HepG2 (cell line): ENCODE measurements around the gene MYO1E. TPM values are rescaled to one million over a fixed set of nuclear protein-coding genes. Genes with fewer than 3 reads are reported as not detected.
A peak's percentile ranks its signal among the peaks of the same experiment; 100 is the strongest.

Experiments
- FOSL1 ChIP-seq: sonication (generic); formaldehyde crosslinking; IDR thresholded peaks from 2 replicates; pipeline ENCODE4 v1.9.0; 2021; ENCODE audit warnings: missing genetic modification reagents, borderline replicate concordance
- GFI1 ChIP-seq: sonication (generic); formaldehyde crosslinking; IDR thresholded peaks from 2 replicates; pipeline ENCODE4 v1.5.0; 2020; ENCODE audit warnings: missing genetic modification reagents, mild to moderate bottlenecking, borderline replicate concordance
- HNRNPLL ChIP-seq: fragments of 200-400 bp; formaldehyde crosslinking; IDR thresholded peaks from 2 replicates; pipeline ENCODE4 v1.6.1; 2017; ENCODE audit warnings: mild to moderate bottlenecking, low read depth, low read length; ENCODE audit not compliant: poor library complexity, severe bottlenecking
- KDM2A ChIP-seq: sonication (generic); formaldehyde crosslinking; IDR thresholded peaks from 2 replicates; pipeline ENCODE4 v1.4.0; 2020; ENCODE audit warnings: low read depth, missing genetic modification reagents, borderline replicate concordance
- KDM5A ChIP-seq: fragments of 200-600 bp; sonication (generic); IDR thresholded peaks from 2 replicates; pipeline ENCODE4 v1.7.0; 2018; ENCODE audit warnings: antibody characterized with exemption, mild to moderate bottlenecking, low read length, borderline replicate concordance
- NR2F2 ChIP-seq: IDR thresholded peaks from 2 replicates; pipeline ENCODE4 v1.6.1; 2012; ENCODE audit warnings: low read depth, inconsistent platforms, borderline replicate concordance
- PLRG1 ChIP-seq: fragments of 450-650 bp; conservative IDR thresholded peaks from 2 replicates; pipeline ENCODE4 v1.6.1; 2016
- RAD21 ChIP-seq: fragments of 450-650 bp; formaldehyde crosslinking; IDR thresholded peaks from 2 replicates; pipeline ENCODE4 v1.5.0; 2020; ENCODE audit warnings: mild to moderate bottlenecking
- RNF2 ChIP-seq: fragments of 450-650 bp; conservative IDR thresholded peaks from 2 replicates; pipeline ENCODE4 v1.6.1; 2016; ENCODE audit warnings: low read depth
- TAF15 ChIP-seq: fragments of 200-400 bp; formaldehyde crosslinking; IDR thresholded peaks from one replicate; pipeline ENCODE4 v1.6.1; 2018; ENCODE audit warnings: mild to moderate bottlenecking, low read depth, low read length; ENCODE audit not compliant: poor library complexity, severe bottlenecking
- YY1 ChIP-seq: IDR thresholded peaks from 2 replicates; pipeline ENCODE4 v1.6.1; 2011; ENCODE audit warnings: low read length, low read depth, moderate library complexity, mild to moderate bottlenecking; ENCODE audit not compliant: insufficient read depth, insufficient replicate concordance
- ZNF34 ChIP-seq: sonication (generic); formaldehyde crosslinking; IDR thresholded peaks from 2 replicates; pipeline ENCODE4 v1.4.0; 2020; ENCODE audit warnings: mild to moderate bottlenecking, missing genetic modification reagents, borderline replicate concordance
- ZNF484 ChIP-seq: sonication (generic); formaldehyde crosslinking; IDR thresholded peaks from 2 replicates; pipeline ENCODE4 v1.5.1; 2020; ENCODE audit warnings: mild to moderate bottlenecking, low read depth, missing genetic modification reagents, borderline replicate concordance
- ZNF577 ChIP-seq: sonication (generic); formaldehyde crosslinking; IDR thresholded peaks from 2 replicates; pipeline ENCODE4 v1.4.0; 2020; ENCODE audit warnings: mild to moderate bottlenecking, low read depth, missing genetic modification reagents, borderline replicate concordance
- ZSCAN31 ChIP-seq: sonication (generic); formaldehyde crosslinking; IDR thresholded peaks from 2 replicates; pipeline ENCODE4 v1.5.0; 2020; ENCODE audit warnings: low read depth, mild to moderate bottlenecking, missing genetic modification reagents
- polyA plus RNA-seq, 8 experiments: library from polyadenylated mRNA; depleted of rRNA in 3 of 8; stranded (reverse) in 7 of 8; unstranded in 1 of 8; fragments of >200 nt; fragmentation: Illumina TruSeq in 4 of 8; extraction: Trizol in 4 of 8; gene quantifications; 2 replicates each; pipeline versions ENCODE4 v1.2.1 to v1.2.3, GENCODE V29; 2011 to 2016; ENCODE audit warnings: low read depth in 4 of 8, missing spikeins in 1 of 8, mixed read lengths in 1 of 8; ENCODE audit not compliant: insufficient read depth in 1 of 8
- total RNA-seq, 5 experiments: library from RNA; depleted of rRNA; stranded (reverse); fragments of >200 nt; fragmentation: Illumina TruSeq; extraction: Trizol; gene quantifications; 2 replicates each; pipeline ENCODE4 v1.2.3, GENCODE V29; 2016; ENCODE audit warnings: low read depth in 1 of 5
- TF ChIP-seq, protein P1 (sequence below): sonication (generic); formaldehyde crosslinking; IDR thresholded peaks from 2 replicates; pipeline ENCODE4 v1.8.0; 2022; ENCODE audit warnings: mild to moderate bottlenecking, missing genetic modification reagents, moderate library complexity
- TF ChIP-seq, protein P2 (sequence below): sonication (generic); formaldehyde crosslinking; IDR thresholded peaks from 2 replicates; pipeline ENCODE4 v1.4.0; 2020; ENCODE audit warnings: missing genetic modification reagents, mild to moderate bottlenecking, borderline replicate concordance
- TF ChIP-seq, protein P3 (sequence below): sonication (generic); formaldehyde crosslinking; IDR thresholded peaks from 2 replicates; pipeline ENCODE4 v1.8.0; 2022; ENCODE audit warnings: missing genetic modification reagents, mild to moderate bottlenecking, moderate library complexity, borderline replicate concordance
- TF ChIP-seq, protein P4 (sequence below): sonication (generic); formaldehyde crosslinking; IDR thresholded peaks from 2 replicates; pipeline ENCODE4 v1.4.0; 2020; ENCODE audit warnings: low read depth, missing genetic modification reagents
- TF ChIP-seq, protein P5 (sequence below): IDR thresholded peaks from 2 replicates; pipeline ENCODE4 v1.6.1; 2016; ENCODE audit warnings: mild to moderate bottlenecking, missing biosample characterization, missing genetic modification reagents

MYO1E gene
- total and polyA plus RNA-seq, 2 of the 13 experiments (the other 11 are each of a cell fraction or from before 2014, with no cell fraction given), result 15.7 to 25.1 TPM

DNA sequence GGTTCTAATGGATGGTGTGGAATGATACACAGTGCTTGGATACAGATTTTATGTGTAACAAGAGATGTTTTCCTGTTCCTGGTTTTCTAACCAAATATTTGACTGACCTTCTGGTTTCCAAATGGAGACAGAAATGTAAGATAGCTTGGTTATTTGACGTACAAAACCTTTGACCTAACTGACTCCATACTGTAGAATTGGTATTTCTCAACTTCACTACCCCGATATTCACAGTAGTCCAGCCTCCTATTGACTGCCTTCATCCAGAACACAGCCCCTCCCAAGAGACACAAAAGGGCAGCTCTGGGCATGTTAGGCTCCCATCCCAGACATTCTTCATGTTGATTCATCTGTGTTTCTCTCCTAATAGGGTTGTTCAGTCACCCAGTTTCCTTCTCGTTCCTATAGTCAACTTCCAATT, 33.4 kb downstream of the MYO1E start (continued):
- TF ChIP-seq, protein P1, sequence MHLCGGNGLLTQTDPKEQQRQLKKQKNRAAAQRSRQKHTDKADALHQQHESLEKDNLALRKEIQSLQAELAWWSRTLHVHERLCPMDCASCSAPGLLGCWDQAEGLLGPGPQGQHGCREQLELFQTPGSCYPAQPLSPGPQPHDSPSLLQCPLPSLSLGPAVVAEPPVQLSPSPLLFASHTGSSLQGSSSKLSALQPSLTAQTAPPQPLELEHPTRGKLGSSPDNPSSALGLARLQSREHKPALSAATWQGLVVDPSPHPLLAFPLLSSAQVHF, result no peak
- TF ChIP-seq, protein P2, sequence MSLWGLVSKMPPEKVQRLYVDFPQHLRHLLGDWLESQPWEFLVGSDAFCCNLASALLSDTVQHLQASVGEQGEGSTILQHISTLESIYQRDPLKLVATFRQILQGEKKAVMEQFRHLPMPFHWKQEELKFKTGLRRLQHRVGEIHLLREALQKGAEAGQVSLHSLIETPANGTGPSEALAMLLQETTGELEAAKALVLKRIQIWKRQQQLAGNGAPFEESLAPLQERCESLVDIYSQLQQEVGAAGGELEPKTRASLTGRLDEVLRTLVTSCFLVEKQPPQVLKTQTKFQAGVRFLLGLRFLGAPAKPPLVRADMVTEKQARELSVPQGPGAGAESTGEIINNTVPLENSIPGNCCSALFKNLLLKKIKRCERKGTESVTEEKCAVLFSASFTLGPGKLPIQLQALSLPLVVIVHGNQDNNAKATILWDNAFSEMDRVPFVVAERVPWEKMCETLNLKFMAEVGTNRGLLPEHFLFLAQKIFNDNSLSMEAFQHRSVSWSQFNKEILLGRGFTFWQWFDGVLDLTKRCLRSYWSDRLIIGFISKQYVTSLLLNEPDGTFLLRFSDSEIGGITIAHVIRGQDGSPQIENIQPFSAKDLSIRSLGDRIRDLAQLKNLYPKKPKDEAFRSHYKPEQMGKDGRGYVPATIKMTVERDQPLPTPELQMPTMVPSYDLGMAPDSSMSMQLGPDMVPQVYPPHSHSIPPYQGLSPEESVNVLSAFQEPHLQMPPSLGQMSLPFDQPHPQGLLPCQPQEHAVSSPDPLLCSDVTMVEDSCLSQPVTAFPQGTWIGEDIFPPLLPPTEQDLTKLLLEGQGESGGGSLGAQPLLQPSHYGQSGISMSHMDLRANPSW (CRISPR knock-in tag), result no peak
- TF ChIP-seq FOSL1 (no peak), RAD21 (peak; percentile 15; the same call in 1 of the 2 replicates), ZNF484 (CRISPR knock-in tag) (no peak), ZSCAN31 (CRISPR knock-in tag) (no peak), HNRNPLL (no peak), ZNF34 (CRISPR knock-in tag) (no peak), YY1 (no peak), ZNF577 (CRISPR knock-in tag) (no peak), RNF2 (no peak), TAF15 (no peak), NR2F2 (peak; percentile 87), KDM2A (CRISPR knock-in tag) (no peak), GFI1 (CRISPR knock-in tag) (peak; percentile 81), PLRG1 (no peak), KDM5A (no peak)
- TF ChIP-seq, protein P3, sequence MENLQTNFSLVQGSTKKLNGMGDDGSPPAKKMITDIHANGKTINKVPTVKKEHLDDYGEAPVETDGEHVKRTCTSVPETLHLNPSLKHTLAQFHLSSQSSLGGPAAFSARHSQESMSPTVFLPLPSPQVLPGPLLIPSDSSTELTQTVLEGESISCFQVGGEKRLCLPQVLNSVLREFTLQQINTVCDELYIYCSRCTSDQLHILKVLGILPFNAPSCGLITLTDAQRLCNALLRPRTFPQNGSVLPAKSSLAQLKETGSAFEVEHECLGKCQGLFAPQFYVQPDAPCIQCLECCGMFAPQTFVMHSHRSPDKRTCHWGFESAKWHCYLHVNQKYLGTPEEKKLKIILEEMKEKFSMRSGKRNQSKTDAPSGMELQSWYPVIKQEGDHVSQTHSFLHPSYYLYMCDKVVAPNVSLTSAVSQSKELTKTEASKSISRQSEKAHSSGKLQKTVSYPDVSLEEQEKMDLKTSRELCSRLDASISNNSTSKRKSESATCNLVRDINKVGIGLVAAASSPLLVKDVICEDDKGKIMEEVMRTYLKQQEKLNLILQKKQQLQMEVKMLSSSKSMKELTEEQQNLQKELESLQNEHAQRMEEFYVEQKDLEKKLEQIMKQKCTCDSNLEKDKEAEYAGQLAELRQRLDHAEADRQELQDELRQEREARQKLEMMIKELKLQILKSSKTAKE, result peak; percentile 53
- TF ChIP-seq, protein P4, sequence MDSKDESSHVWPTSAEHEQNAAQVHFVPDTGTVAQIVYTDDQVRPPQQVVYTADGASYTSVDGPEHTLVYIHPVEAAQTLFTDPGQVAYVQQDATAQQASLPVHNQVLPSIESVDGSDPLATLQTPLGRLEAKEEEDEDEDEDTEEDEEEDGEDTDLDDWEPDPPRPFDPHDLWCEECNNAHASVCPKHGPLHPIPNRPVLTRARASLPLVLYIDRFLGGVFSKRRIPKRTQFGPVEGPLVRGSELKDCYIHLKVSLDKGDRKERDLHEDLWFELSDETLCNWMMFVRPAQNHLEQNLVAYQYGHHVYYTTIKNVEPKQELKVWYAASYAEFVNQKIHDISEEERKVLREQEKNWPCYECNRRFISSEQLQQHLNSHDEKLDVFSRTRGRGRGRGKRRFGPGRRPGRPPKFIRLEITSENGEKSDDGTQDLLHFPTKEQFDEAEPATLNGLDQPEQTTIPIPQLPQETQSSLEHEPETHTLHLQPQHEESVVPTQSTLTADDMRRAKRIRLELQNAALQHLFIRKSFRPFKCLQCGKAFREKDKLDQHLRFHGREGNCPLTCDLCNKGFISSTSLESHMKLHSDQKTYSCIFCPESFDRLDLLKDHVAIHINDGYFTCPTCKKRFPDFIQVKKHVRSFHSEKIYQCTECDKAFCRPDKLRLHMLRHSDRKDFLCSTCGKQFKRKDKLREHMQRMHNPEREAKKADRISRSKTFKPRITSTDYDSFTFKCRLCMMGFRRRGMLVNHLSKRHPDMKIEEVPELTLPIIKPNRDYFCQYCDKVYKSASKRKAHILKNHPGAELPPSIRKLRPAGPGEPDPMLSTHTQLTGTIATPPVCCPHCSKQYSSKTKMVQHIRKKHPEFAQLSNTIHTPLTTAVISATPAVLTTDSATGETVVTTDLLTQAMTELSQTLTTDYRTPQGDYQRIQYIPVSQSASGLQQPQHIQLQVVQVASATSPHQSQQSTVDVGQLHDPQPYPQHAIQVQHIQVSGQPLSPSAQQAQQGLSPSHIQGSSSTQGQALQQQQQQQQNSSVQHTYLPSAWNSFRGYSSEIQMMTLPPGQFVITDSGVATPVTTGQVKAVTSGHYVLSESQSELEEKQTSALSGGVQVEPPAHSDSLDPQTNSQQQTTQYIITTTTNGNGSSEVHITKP, result peak; percentile 17; the same call in 1 of the 2 replicates
- TF ChIP-seq, protein P5, sequence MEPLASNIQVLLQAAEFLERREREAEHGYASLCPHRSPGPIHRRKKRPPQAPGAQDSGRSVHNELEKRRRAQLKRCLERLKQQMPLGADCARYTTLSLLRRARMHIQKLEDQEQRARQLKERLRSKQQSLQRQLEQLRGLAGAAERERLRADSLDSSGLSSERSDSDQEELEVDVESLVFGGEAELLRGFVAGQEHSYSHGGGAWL (CRISPR knock-in tag), result no peak
